Activated CD4-positive, alpha-beta T cell treated with anti-CD3 and anti-CD28 coated beads, Interleukin-2, Interleukin-6, amounts not matched to agents 100 ng/mL and 50 ng/mL, durations not matched to agents 16 hours and 8 hours (primary cell): ENCODE measurements around the gene OPN4.

ENCODE experiments used
- DNase-seq: peaks from one replicate; pipeline ENCODE4 v3.0.0-alpha.2; 2020

OPN4 gene

GRCh38 chr10:86648704-86649427, 5.5 kb upstream of the OPN4 start:
- no peak for DNase-seq

GRCh38 chr10:86649471-86650150, 4.7 kb upstream of the OPN4 start:
- no peak for DNase-seq

- no peak for DNase-seq
These were observed 4.2 kb upstream of the OPN4 start for GRCh38 chr10:86650151-86650550.

GRCh38 chr10:86651021-86651471, 3.3 kb upstream of the OPN4 start:
- DNase-seq, result no peak

GRCh38 chr10:86651631-86652331, 2.6 kb upstream of the OPN4 start:
- DNase-seq, result no peak

- no peak for DNase-seq
These were observed 1.8 kb upstream of the OPN4 start for GRCh38 chr10:86652361-86653202.

- DNase-seq, result no peak
These were observed 968 bp upstream of the OPN4 start for GRCh38 chr10:86653379-86653778.

- DNase-seq, result no peak
These were observed 360 bp upstream of the OPN4 start for GRCh38 chr10:86653987-86654386.

- no peak for DNase-seq
These were observed 810 bp downstream of the OPN4 start for GRCh38 chr10:86655173-86655540.

GRCh38 chr10:86655596-86655995, 1.2 kb downstream of the OPN4 start:
- DNase-seq, result no peak

GRCh38 chr10:86657011-86657395, 2.7 kb downstream of the OPN4 start:
- no peak for DNase-seq

- no peak for DNase-seq
These were observed 3.2 kb downstream of the OPN4 start for GRCh38 chr10:86657396-86658011.

- DNase-seq, result no peak
These were observed 4.0 kb downstream of the OPN4 start for GRCh38 chr10:86658261-86658741.

GRCh38 chr10:86658751-86659150, 4.4 kb downstream of the OPN4 start:
- no peak for DNase-seq

GRCh38 chr10:86659161-86659691, 4.9 kb downstream of the OPN4 start:
- DNase-seq, result no peak

GRCh38 chr10:86659721-86660453, 5.5 kb downstream of the OPN4 start:
- no peak for DNase-seq

- no peak for DNase-seq
These were observed 7.0 kb downstream of the OPN4 start for GRCh38 chr10:86661161-86662025.

GRCh38 chr10:86662186-86663045, 8.1 kb downstream of the OPN4 start:
- DNase-seq, result no peak

GRCh38 chr10:86663046-86663345, 8.6 kb downstream of the OPN4 start:
- DNase-seq, result no peak
